HG02623 (cell line): Measurements from ENCODE around the gene BSG.

Experiments used
- ATAC-seq: cut with Tn5 transposase; IDR thresholded peaks from one replicate; pipeline ENCODE4 v1.9.1; 2021; ENCODE audit warnings: moderate library complexity; ENCODE audit not compliant: unreplicated experiment

BSG gene

GRCh38 chr19:572140-572742 is at the start of gene BSG:
TSS of gene BSG (plus strand) at chr19:572596. CDS start at chr19:572635, 39 bp downstream.
- ATAC-seq = peak; percentile 76

DNA sequence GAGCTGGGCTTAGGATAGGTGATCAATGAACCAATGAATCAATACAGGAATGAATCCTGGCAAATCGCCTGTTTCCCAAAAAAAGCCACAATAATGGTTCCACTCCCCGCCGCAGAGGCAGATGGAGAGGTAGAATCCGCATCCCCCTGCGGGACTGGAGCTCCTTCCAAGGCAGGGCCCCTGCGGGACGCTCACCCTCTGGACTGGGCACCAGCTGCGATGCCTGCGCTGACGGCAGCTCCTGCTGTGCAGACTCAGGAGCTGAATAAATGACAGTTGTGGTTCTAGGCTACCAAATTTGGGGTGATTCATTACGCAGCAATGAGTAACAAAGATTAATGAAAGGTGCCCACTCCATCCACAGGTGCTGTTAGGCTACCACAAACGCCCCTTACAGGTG is 49.7 kb upstream of the BSG start:
- no peak for ATAC-seq

GRCh38 chr19:524062-524674 is 48.2 kb upstream of the BSG start:
- ATAC-seq = no peak

GRCh38 chr19:525029-525428 is 47.4 kb upstream of the BSG start:
- no peak for ATAC-seq

- ATAC-seq = no peak
Observed at GRCh38 chr19:525857-526419, 46.5 kb upstream of the BSG start.

DNA sequence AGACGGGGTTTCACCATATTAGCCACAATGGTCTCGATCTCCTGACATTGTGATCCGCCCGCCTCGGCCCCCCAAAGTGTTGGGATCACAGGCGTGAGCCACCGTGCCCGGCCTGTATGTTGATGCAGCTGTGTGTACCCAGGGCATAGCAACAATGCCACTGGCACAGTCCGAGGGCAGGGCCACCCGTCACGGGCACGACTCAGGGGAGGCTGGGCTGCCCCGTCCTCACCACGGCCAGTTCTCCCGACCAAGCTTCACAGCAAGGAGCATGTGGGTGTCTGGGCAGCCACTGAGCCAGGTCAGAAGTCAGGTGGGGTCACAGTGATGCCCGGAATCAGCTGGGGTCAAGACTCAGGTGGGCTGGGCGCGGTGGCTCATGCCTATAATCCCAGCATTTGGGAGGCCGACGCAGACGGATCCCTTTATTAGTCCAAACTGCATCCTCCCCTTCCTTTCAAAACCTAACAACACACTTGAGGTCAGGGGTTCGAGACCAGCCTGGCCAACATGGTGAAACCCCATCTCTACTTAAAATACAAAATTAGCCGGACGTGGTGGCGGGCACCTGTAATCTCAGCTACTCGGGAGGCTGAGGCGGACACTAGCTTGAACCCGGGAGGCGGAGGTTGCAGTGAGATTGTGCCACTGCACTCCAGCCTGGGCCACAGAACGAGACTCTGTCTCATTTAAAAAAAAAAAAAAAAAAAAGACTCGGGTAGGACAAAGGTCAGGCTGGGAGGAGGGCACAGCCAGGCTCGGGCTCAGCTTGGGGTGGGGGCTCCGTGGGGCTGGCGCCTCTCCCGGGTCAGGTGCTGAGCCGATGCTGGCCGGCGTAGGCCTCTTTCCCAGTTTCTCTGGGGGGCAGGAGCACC is 42.0 kb upstream of the BSG start:
- ATAC-seq = no peak

DNA sequence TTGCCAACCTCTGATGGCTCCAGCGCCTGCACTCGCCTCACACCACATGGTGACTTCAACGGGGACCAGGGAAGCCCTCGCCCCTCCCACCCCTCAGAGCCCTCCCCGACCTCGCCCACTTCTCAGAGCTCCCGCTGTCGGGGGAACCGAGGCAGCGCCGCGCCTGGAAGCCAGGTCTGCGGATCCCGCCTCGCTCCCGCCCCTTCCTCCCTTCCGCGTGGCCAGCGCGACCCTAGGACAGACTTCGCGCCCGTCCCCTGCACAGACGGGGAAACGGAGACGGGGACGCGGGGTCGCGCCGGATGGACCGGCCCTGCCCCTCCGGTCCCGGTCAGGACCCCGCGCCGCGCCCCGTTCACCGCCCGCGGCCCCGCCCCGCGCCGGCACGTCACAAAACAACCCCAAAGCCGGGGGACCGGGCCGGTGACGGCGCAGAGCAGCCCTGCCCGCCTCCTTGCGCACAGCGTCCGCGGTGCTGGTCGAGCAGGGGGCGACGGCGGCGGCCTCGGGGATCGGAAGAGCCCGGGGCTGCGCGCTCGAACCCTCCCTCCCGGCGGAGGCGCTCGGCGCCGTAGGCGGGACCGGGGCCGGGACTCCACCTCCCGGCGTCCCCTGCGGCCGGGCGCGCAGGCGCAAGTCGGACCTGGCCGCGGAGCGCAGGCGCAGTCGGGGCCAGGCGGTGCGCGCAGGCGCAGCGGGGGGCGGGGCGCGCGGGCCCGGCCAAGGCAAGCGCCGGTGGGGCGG is 41.2 kb upstream of the BSG start:
- ATAC-seq = peak; percentile 56

DNA sequence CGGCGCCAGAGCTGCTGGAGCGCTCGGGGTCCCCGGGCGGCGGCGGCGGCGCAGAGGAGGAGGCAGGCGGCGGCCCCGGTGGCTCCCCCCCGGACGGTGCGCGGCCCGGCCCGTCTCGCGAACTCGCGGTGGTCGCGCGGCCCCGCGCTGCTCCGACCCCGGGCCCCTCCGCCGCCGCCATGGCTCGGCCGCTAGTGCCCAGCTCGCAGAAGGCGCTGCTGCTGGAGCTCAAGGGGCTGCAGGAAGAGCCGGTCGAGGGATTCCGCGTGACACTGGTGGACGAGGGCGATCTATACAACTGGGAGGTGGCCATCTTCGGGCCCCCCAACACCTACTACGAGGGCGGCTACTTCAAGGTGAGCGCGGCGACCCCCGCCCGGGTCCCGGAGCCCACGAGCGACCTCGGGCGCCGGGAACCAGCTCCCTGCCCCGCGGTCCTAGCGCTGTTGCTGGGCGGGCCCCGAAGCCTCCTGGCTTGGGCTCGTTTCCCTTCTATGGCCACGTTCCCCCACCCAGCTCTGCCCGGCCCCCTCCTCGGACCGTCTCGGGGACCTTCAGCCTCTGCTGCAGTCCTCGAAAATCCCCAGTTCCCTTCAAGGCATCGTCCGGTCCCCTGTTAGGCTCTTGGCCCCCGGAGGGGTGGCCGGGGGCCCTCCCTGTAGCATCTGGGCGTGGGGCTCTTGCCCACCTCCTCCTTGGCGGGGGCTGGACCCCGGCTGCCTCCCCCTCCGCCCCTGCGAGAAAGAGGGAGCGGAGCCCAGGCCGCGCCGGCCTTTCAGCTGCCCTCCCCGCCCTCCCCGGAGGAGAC is 40.4 kb upstream of the BSG start, which contains the start of gene CDC34:
Gene CDC34, plus strand, starts transcription at position 8 of the 808 bp plus-strand sequence. Its CDS starts 172 bp downstream, at position 180.
- peak; percentile 17 for ATAC-seq

GRCh38 chr19:532561-533363 is 39.6 kb upstream of the BSG start:
- ATAC-seq = no peak

DNA sequence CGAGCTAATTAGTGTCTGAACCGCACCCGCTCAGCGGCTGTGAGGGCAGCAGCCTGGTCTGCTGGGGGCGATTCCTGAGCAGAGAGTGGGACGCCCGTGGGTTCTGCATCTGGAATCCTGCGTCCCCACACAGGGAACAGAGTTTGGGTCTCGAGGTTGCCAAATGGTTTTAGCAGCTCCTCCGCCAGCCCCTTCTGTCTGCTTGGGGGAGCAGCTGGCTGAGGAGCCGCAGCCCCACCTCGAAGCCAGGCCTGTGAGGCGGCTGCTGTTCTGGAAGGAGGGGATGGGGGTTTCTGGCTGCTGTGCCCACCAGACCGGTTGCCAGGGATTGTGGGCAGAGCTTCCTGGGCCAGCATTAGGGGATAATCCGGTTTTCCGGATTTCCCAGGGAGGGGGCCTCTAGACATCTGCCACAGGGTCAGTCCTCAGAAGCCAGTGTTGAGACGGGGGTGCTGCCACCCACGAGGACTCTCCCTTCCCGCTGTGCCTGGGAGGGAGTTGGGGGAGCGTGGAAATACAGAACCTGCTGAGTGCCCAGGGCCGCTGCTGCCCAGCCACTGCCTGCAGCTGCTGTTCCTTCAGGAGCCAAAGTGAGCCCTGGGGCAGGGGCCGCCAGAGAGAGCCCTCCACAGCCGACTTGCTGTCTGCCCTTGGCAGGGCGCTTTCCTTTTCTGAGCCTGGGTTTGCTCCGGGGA is 38.9 kb upstream of the BSG start:
- no peak for ATAC-seq

DNA sequence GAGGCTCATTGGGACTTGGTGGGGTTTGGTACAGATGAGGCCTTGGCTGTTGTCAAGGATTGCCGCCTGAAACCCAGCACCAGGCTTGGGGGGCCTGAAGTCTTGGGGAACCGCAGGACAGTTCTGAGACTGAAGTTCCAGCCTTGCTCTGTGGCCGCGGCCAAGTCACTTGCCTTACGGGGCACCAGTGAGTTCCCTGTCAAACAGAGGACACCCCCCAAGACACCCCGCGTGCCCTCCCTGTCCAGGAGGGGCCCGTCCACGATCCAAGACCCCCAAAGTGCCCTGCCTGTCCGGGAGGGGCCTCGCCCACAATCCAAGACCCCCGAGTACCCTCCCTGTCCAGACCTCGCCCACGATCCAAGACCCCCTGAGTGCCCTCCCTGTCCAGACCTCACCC is 38.3 kb upstream of the BSG start:
- ATAC-seq = no peak

DNA sequence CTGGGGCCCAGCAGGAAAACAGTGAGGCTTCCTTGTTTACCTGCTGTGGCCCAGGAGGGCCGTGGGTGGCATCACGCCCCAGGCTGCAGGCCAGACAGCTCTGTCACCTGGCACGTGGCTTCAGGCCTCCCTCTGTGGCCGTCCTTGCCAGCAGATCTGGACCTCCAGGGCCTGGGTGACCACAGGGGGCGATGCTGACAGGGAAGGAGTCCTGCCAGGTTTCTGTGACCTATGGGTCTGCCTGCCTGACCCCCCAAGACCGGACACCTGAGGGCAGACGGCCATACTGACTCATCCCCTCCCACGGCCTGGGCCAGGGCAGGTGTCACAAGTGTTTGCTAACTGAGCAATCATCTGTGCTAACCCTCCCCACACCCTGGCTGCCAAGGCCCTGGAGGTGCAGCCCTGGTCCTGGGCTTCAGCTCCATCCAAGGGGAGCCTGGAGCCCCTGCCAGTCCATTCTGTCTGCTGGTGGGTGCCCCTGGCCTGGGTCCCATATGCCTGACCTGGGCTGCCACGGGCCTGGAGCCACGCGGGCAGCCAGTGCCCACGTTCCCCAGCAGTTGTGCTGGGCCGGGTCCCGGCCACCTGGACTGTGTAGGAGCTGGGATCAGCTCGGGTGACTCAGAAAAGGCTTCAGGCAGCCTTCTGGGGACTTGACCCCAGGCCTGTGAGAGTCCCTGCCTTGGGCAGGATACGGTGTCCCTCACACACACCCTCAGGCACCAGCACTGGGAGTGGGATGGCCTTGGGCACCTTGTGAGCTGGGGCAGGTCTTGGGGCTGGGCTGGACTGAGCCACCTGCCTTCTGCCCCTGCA is 37.2 kb upstream of the BSG start:
- no peak for ATAC-seq

GRCh38 chr19:536031-536880 is 36.1 kb upstream of the BSG start:
- ATAC-seq = no peak

DNA sequence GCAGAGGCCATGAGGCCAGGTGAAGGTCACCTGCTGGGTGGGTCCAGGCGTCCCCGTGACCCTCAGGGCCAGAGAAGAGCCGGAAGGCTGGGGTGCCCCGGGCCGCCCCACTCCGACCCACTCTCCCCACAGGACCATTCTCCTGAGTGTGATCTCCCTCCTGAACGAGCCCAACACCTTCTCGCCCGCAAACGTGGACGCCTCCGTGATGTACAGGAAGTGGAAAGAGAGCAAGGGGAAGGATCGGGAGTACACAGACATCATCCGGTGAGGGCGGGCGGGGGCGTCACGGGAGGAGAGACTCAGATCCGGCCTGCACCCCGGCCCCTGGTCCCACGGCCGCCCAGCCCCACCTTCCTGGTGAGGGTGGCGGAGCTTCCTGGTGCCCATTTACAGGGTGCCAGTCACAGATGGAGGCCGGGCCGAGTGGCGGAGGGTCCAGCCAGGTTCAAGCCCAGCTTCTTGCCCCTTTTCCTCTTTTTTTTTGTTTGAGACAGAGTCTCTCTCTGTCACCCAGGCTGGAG is 35.5 kb upstream of the BSG start:
- no peak for ATAC-seq

GRCh38 chr19:538641-539428 is 33.6 kb upstream of the BSG start:
- ATAC-seq = no peak
